Glutamatergic neuron (in vitro differentiated cells): ENCODE measurements around the gene SYNRG. TPM values are rescaled to one million over a fixed set of nuclear protein-coding genes. Genes with fewer than 3 reads are reported as not detected.
"Not testable (repeated sequence)": the region's sequence is repeated elsewhere in the genome, so short reads cannot be mapped to it uniquely, and the experiment has no call there.

Experiments used
- DNase-seq: peaks from one replicate; pipeline ENCODE4 v3.0.0; 2022
- H3K27ac Mint-ChIP-seq: one replicate; pipeline ENCODE4 v1.8.0; 2020; ENCODE audit warnings: mild to moderate bottlenecking, mixed read lengths, inconsistent platforms; ENCODE audit not compliant: unreplicated experiment
- H3K27me3 Mint-ChIP-seq: one replicate; pipeline ENCODE4 v1.8.0; 2020; ENCODE audit warnings: mild to moderate bottlenecking, moderate library complexity, mixed read lengths, inconsistent platforms; ENCODE audit not compliant: unreplicated experiment
- H3K36me3 Mint-ChIP-seq: one replicate; pipeline ENCODE4 v1.8.0; 2020; ENCODE audit warnings: mild to moderate bottlenecking, mixed read lengths, inconsistent platforms; ENCODE audit not compliant: unreplicated experiment
- H3K4me1 Mint-ChIP-seq: one replicate; pipeline ENCODE4 v1.8.0; 2020; ENCODE audit warnings: mild to moderate bottlenecking, low read depth, mixed read lengths, inconsistent platforms; ENCODE audit not compliant: unreplicated experiment
- H3K4me3 Mint-ChIP-seq: one replicate; pipeline ENCODE4 v1.8.0; 2020; ENCODE audit warnings: mild to moderate bottlenecking, mixed read lengths, inconsistent platforms; ENCODE audit not compliant: unreplicated experiment
- H3K9me3 Mint-ChIP-seq: one replicate; pipeline ENCODE4 v1.8.0; 2020; ENCODE audit warnings: mild to moderate bottlenecking, moderate library complexity, mixed read lengths, inconsistent platforms; ENCODE audit not compliant: unreplicated experiment
- CTCF ChIP-seq: fragments of 200-600 bp; sonication (generic); IDR thresholded peaks from one replicate; pipeline ENCODE4 v1.5.0; 2021; ENCODE audit not compliant: partially characterized antibody, unreplicated experiment
- total RNA-seq: library from RNA; stranded (reverse); fragmentation: NEBNext Ultra II Directional; extraction: Animal tissue kit (Norgen Biotek cat#: 25700); gene quantifications from one replicate; pipeline ENCODE4 v1.2.1, GENCODE V29; 2021; ENCODE audit not compliant: unreplicated experiment

Gene SYNRG
- total RNA-seq, 1 donor from 2014 or later, result 65.8 TPM

GRCh38 chr17:37513711-37514110, 95.5 kb downstream of the SYNRG start:
- Mint-ChIP-seq H3K36me3 (no peaks in the 10 kb centered on the region), H3K27me3 (peaks cover 8% of the 10 kb centered on the region), H3K27ac (peak overlapping the region; percentile 90), H3K4me1 (peaks cover 28% of the 10 kb centered on the region), H3K9me3 (peaks cover 4% of the 10 kb centered on the region), H3K4me3 (no peak overlapping the region)
- no peak for TF ChIP-seq CTCF
- DNase-seq, result no peak

GRCh38 chr17:37512442-37513068, 96.7 kb downstream of the SYNRG start:
- Mint-ChIP-seq H3K27me3 (peaks cover 8% of the 10 kb centered on the region), H3K36me3 (no peaks in the 10 kb centered on the region), H3K4me3 (peak overlapping the region; percentile 79), H3K4me1 (peaks cover 23% of the 10 kb centered on the region), H3K9me3 (peaks cover 4% of the 10 kb centered on the region), H3K27ac (peak overlapping the region; percentile 90)
- peak; percentile 69 for DNase-seq
- TF ChIP-seq CTCF, result no peak

GRCh38 chr17:37511642-37512041, 97.6 kb downstream of the SYNRG start:
- not testable (repeated sequence) for H3K36me3 Mint-ChIP-seq, H3K27me3 Mint-ChIP-seq, DNase-seq, H3K4me3 Mint-ChIP-seq, H3K9me3 Mint-ChIP-seq
- peaks cover 29% of the 10 kb centered on the region for H3K4me1 Mint-ChIP-seq
- peak overlapping the region; percentile 90 for H3K27ac Mint-ChIP-seq

- DNase-seq, result no peak
- no peaks in the 10 kb centered on the region for H3K36me3 Mint-ChIP-seq
- peaks cover 9% of the 10 kb centered on the region for H3K27me3 Mint-ChIP-seq
- peaks cover 31% of the 10 kb centered on the region for H3K4me1 Mint-ChIP-seq
- H3K9me3 Mint-ChIP-seq, result peaks cover 4% of the 10 kb centered on the region
- no peak overlapping the region for H3K27ac Mint-ChIP-seq
- no peak for TF ChIP-seq CTCF
- no peak overlapping the region for H3K4me3 Mint-ChIP-seq
Measured at GRCh38 chr17:37510056-37510455, 99.2 kb downstream of the SYNRG start.

GRCh38 chr17:37507111-37507510, 102.1 kb downstream of the SYNRG start:
- peaks cover 3% of the 10 kb centered on the region for H3K9me3 Mint-ChIP-seq
- no peak overlapping the region for H3K4me3 Mint-ChIP-seq
- H3K27me3 Mint-ChIP-seq, result peaks cover 6% of the 10 kb centered on the region
- no peak for TF ChIP-seq CTCF
- H3K27ac Mint-ChIP-seq, result peak overlapping the region; percentile 85
- DNase-seq, result peak; percentile 34
- no peaks in the 10 kb centered on the region for H3K36me3 Mint-ChIP-seq
- H3K4me1 Mint-ChIP-seq, result peaks cover 18% of the 10 kb centered on the region
